Renal cortical epithelial cell (primary cell): ENCODE measurements around the gene STOML2. TPM values are rescaled to one million over a fixed set of nuclear protein-coding genes. Genes with fewer than 3 reads are reported as not detected.

Experiments
- DNase-seq: peaks from one replicate; pipeline ENCODE4 v3.0.0-alpha.2; 2011; ENCODE audit warnings: low read depth
- total RNA-seq: library from RNA; depleted of rRNA; stranded (reverse); fragments of >200 nt; gene quantifications from 2 replicates; pipeline ENCODE4 v1.2.3, GENCODE V29; 2014

Gene STOML2
- total RNA-seq, 1 donor from 2014 or later = 128 TPM

- peak; percentile 97 for DNase-seq
Observed at GRCh38 chr9:35072461-35073278, 30.3 kb downstream of the STOML2 start, which contains the start of gene VCP. VCP (minus strand) TSS chr9:35072625; CDS start chr9:35072353, 272 bp downstream.

GRCh38 chr9:35071814-35072460 is 31.0 kb downstream of the STOML2 start:
- peak; percentile 42 for DNase-seq

GRCh38 chr9:35070823-35071813 is 31.8 kb downstream of the STOML2 start:
- peak; percentile 65 for DNase-seq

- DNase-seq = no peak
Observed at GRCh38 chr9:35069020-35069419, 33.9 kb downstream of the STOML2 start.

- no peak for DNase-seq
Observed at GRCh38 chr9:35067056-35067455, 35.9 kb downstream of the STOML2 start.

GRCh38 chr9:35060548-35061207 is 42.3 kb downstream of the STOML2 start:
- DNase-seq = no peak

GRCh38 chr9:35059438-35059837 is 43.5 kb downstream of the STOML2 start:
- DNase-seq = no peak

- DNase-seq = no peak
Observed at GRCh38 chr9:35057271-35057620, 45.7 kb downstream of the STOML2 start.

GRCh38 chr9:35056571-35057270 is 46.2 kb downstream of the STOML2 start:
- no peak for DNase-seq

- DNase-seq = no peak
Observed at GRCh38 chr9:35054871-35055644, 47.9 kb downstream of the STOML2 start.

- no peak for DNase-seq
Observed at GRCh38 chr9:35054185-35054835, 48.6 kb downstream of the STOML2 start.

GRCh38 chr9:35051069-35051967 is 51.6 kb downstream of the STOML2 start:
- peak; percentile 64 for DNase-seq

Other genes starting within 250 kb of the STOML2 start
- under 0.01 TPM in 1 of 2 replicates, not detected in the other for gene PHF24, start 144.8 kb downstream of the STOML2 start, total RNA-seq
- 8.7 and 13.4 TPM in 2 replicates for gene DNAJB5, start 113.4 kb downstream of the STOML2 start, total RNA-seq
- gene VCP, start 30.5 kb downstream of the STOML2 start, total RNA-seq = 396 and 420 TPM in 2 replicates
- gene FANCG, start 23.2 kb downstream of the STOML2 start, total RNA-seq = 6.7 and 13.0 TPM in 2 replicates
- gene PIGO, start 6.5 kb downstream of the STOML2 start, total RNA-seq = 16.5 and 30.6 TPM in 2 replicates
- 32.1 and 36.9 TPM in 2 replicates for gene ATOSB, start 12.7 kb upstream of the STOML2 start, total RNA-seq
- 32.0 and 52.7 TPM in 2 replicates for gene UNC13B, start 58.9 kb upstream of the STOML2 start, total RNA-seq